DMS153 (cell line): ENCODE data around the gene CYYR1.

Experiments used
- DNase-seq: peaks from one replicate; lab custom pipeline; 2025; lab: John Stamatoyannopoulos, UW

CYYR1 gene

GRCh38 chr21:26433386-26433785, 139.7 kb downstream of the CYYR1 start:
- DNase-seq, result no peak

DNA sequence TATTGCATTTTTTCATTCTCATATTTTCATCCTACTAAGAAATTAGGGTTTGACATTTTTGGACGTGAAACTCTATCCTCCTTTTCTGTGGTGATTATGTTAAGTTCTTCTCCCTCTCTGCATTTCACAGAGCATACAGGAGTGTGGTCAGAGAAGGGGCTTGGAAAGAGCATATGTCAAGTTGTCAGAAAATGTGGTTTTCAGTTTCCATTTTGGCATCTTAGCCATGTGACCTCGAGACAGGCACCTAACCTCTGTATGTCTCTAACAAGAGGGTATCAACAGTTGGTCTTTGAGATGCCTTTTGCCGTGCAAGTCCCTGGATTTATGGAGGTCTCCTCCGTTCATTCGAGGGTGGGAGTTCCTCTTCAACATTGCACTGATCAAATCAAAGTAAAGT, 140.7 kb downstream of the CYYR1 start:
- no peak for DNase-seq

GRCh38 chr21:26425576-26425975, 147.5 kb downstream of the CYYR1 start:
- DNase-seq, result no peak

GRCh38 chr21:26423511-26423910, 149.6 kb downstream of the CYYR1 start:
- DNase-seq, result no peak

DNA sequence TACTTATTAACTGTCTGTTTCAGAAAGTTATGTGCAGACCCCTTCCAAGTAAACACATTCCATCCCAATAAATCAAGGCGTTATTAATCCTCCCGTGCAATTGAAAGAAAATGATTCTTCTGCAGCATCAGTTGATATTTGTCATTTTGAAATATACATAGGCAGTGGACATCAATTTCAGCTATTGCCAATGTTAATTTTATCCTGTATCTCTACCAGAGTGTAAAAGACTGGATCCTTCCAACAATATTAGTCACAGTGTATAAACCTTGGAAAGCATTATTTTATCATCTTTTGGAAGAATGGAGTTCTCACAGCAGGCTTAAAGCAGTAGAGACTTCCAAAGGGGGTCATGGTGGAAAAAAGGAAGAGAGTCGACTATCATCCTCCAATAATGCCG, 150.4 kb downstream of the CYYR1 start:
- DNase-seq, result no peak

- no peak for DNase-seq
Measured at GRCh38 chr21:26422138-26422537, 150.9 kb downstream of the CYYR1 start.

- no peak for DNase-seq
Measured at GRCh38 chr21:26421724-26422123, 151.4 kb downstream of the CYYR1 start.
